ENCODE data around the gene CHI3L2. TPM values are rescaled to one million over a fixed set of nuclear protein-coding genes. Genes with fewer than 3 reads are reported as not detected.

The CHI3L2 gene
- total RNA-seq, 1 experiment from 2014 or later = 5.5 TPM

Other genes with a start within 250 kb of the CHI3L2 start
- gene DRAM2, start 87.6 kb upstream of the CHI3L2 start, total RNA-seq (2014; rRNA removed; shearing (Covaris generic)) = 57.0 and 60.2 TPM in 2 replicates
- 34.4 and 38.7 TPM in 2 replicates for gene CEPT1, start 87.5 kb upstream of the CHI3L2 start, total RNA-seq (2014; rRNA removed; shearing (Covaris generic))
- not detected in 2 replicates for gene DENND2D, start 27.1 kb upstream of the CHI3L2 start, total RNA-seq (2014; rRNA removed; shearing (Covaris generic))
- gene CHIA, start 63.1 kb downstream of the CHI3L2 start, total RNA-seq (2014; rRNA removed; shearing (Covaris generic)) = not detected in 2 replicates
- 0.20 TPM in 1 of 2 replicates, not detected in the other for gene OVGP1, start 200.0 kb downstream of the CHI3L2 start, total RNA-seq (2014; rRNA removed; shearing (Covaris generic))
- gene WDR77, start 221.5 kb downstream of the CHI3L2 start, total RNA-seq (2014; rRNA removed; shearing (Covaris generic)) = 53.6 and 62.8 TPM in 2 replicates
- 707 and 736 TPM in 2 replicates for gene ATP5PB, start 221.8 kb downstream of the CHI3L2 start, total RNA-seq (2014; rRNA removed; shearing (Covaris generic))
- 0.24 TPM in 1 of 2 replicates, not detected in the other for gene C1orf162, start 246.3 kb downstream of the CHI3L2 start, total RNA-seq (2014; rRNA removed; shearing (Covaris generic))

All from RPMI7951 (cell line).